Upper lobe of right lung (tissue), 1 donor: ENCODE measurements around the gene CDH15. TPM values are rescaled to one million over a fixed set of nuclear protein-coding genes. Genes with fewer than 3 reads are reported as not detected.

ENCODE experiments used
- ATAC-seq: fragments of 200-7000 bp; cut with Tn5 transposase; one replicate; pipeline ENCODE4 v1.9.1; 2020; ENCODE audit warnings: mild to moderate bottlenecking, moderate library complexity
- DNase-seq: peaks from one replicate; pipeline ENCODE4 v3.0.0-alpha.2; 2020
- H3K27ac ChIP-seq: fragments of 200-600 bp; one replicate; pipeline ENCODE4 v1.8.0; 2022
- H3K27me3 ChIP-seq: fragments of 200-600 bp; one replicate; pipeline ENCODE4 v1.8.0; 2022; ENCODE audit warnings: mild to moderate bottlenecking
- H3K36me3 ChIP-seq: fragments of 200-600 bp; one replicate; pipeline ENCODE4 v1.8.0; 2022
- H3K4me1 ChIP-seq: fragments of 200-600 bp; one replicate; pipeline ENCODE4 v1.8.0; 2022
- H3K4me3 ChIP-seq: fragments of 200-600 bp; one replicate; pipeline ENCODE4 v1.8.0; 2022; ENCODE audit warnings: mild to moderate bottlenecking
- H3K9me3 ChIP-seq: fragments of 200-600 bp; one replicate; pipeline ENCODE4 v1.8.0; 2022
- CTCF ChIP-seq: fragments of 200-600 bp; IDR thresholded peaks from one replicate; pipeline ENCODE4 v1.8.0; 2022; ENCODE audit warnings: antibody characterized with exemption
- intact Hi-C: fragments of 100-400 bp; cut with DNase I; formaldehyde crosslinking; loops from one replicate; pipeline ENCODE4 v1.11.0; 2022
- total RNA-seq: library from RNA; stranded (reverse); fragmentation: NEBNext Ultra II Directional; extraction: Animal tissue kit (Norgen Biotek cat#: 25700); gene quantifications from one replicate; pipeline ENCODE4 v1.2.1, GENCODE V29; 2021
- donor health status: DM: no; HTN: yes; CAD: no; lungs with severe emphysema.

CDH15 gene
- total RNA-seq, 1 donor from 2014 or later = 0.43 TPM

- no peak for TF ChIP-seq CTCF
Observed at GRCh38 chr16:89135166-89135565, 36.4 kb upstream of the CDH15 start.

GRCh38 chr16:89135971-89136765 lies 35.4 kb upstream of the CDH15 start:
- no peaks in the 10 kb centered on the region for H3K27me3 ChIP-seq
- intact Hi-C loops = no loop called here
- no peak for TF ChIP-seq CTCF

More at GRCh38 chr16:89135166-89135565, 36.4 kb upstream of the CDH15 start:
- DNase-seq = peak; percentile 33
- ATAC-seq = no peak
- Histone ChIP-seq H3K4me3 (no peak overlapping the region), H3K4me1 (no peaks in the 10 kb centered on the region), H3K9me3 (no peaks in the 10 kb centered on the region), H3K27ac (no peak overlapping the region), H3K36me3 (peaks cover 41% of the 10 kb centered on the region), H3K27me3 (no peaks in the 10 kb centered on the region)
- intact Hi-C loops = no loop called here

GRCh38 chr16:89136931-89137330 lies 34.6 kb upstream of the CDH15 start:
- H3K9me3 ChIP-seq = no peaks in the 10 kb centered on the region
- no peaks in the 10 kb centered on the region for H3K4me1 ChIP-seq
- intact Hi-C loops = no loop called here
- peak; percentile 47 for DNase-seq
- no peak for ATAC-seq
- no peak overlapping the region for H3K4me3 ChIP-seq
- H3K36me3 ChIP-seq = peaks cover 56% of the 10 kb centered on the region
- no peaks in the 10 kb centered on the region for H3K27me3 ChIP-seq
- TF ChIP-seq CTCF = no peak
- no peak overlapping the region for H3K27ac ChIP-seq

More at GRCh38 chr16:89135971-89136765, 35.4 kb upstream of the CDH15 start:
- peak; percentile 37 for DNase-seq
- no peak for ATAC-seq
- Histone ChIP-seq H3K27ac (no peak overlapping the region), H3K4me3 (no peak overlapping the region), H3K36me3 (peaks cover 50% of the 10 kb centered on the region), H3K9me3 (no peaks in the 10 kb centered on the region), H3K4me1 (no peaks in the 10 kb centered on the region)

GRCh38 chr16:89137666-89138512 lies 33.7 kb upstream of the CDH15 start:
- ATAC-seq (no peak), DNase-seq (peak; percentile 51)
- intact Hi-C loops = no loop called here
- Histone ChIP-seq H3K4me1 (no peaks in the 10 kb centered on the region), H3K36me3 (peaks cover 54% of the 10 kb centered on the region), H3K9me3 (no peaks in the 10 kb centered on the region), H3K4me3 (no peak overlapping the region), H3K27me3 (no peaks in the 10 kb centered on the region), H3K27ac (no peak overlapping the region)
- no peak for TF ChIP-seq CTCF

- Histone ChIP-seq H3K9me3 (no peaks in the 10 kb centered on the region), H3K4me1 (no peaks in the 10 kb centered on the region), H3K36me3 (peaks cover 48% of the 10 kb centered on the region), H3K4me3 (no peak overlapping the region), H3K27ac (no peak overlapping the region), H3K27me3 (no peaks in the 10 kb centered on the region)
- DNase-seq (peak; percentile 52), ATAC-seq (no peak)
- TF ChIP-seq CTCF = no peak
- intact Hi-C loops = no loop called here
Observed at GRCh38 chr16:89138513-89138795, 33.1 kb upstream of the CDH15 start.
